OCI-LY3 (cell line): ENCODE measurements around the gene VRK1.
"Not testable (repeated sequence)": the region's sequence is repeated elsewhere in the genome, so short reads cannot be mapped to it uniquely, and the experiment has no call there.

Source experiments
- H2AFZ ChIP-seq: fragments of 200-600, 300-600 bp; shearing (Covaris generic); 2 replicates; pipeline ENCODE4 v1.6.0; 2014; ENCODE audit warnings: antibody characterized with exemption, low read depth, low read length
- H3K27ac ChIP-seq: fragments of 200-600, 300-600 bp; sonication (generic); 2 replicates; pipeline ENCODE4 v1.5.1; 2014; ENCODE audit warnings: mild to moderate bottlenecking, low read length, moderate library complexity, mixed read lengths
- H3K27me3 ChIP-seq: fragments of 200-600, 300-600 bp; sonication (generic); 2 replicates; pipeline ENCODE4 v1.6.1; 2014; ENCODE audit warnings: low read depth, low read length, mixed read lengths
- H3K36me3 ChIP-seq: fragments of 200-600, 300-600 bp; sonication (generic); replicated peaks from 2 replicates; pipeline ENCODE3; 2014; ENCODE audit warnings: low read depth, low read length, mixed read lengths
- H3K4me1 ChIP-seq: fragments of 300-600, 200-600 bp; sonication (generic); 2 replicates; pipeline ENCODE4 v1.6.1; 2014; ENCODE audit warnings: low read length, mixed read lengths
- H3K4me2 ChIP-seq: fragments of 200-600, 300-600 bp; sonication (generic); 2 replicates; pipeline ENCODE4 v1.6.1; 2014; ENCODE audit warnings: low read length, mixed read lengths
- H3K4me3 ChIP-seq: fragments of 300-600, 200-600 bp; sonication (generic); 2 replicates; pipeline ENCODE4 v1.5.1; 2014; ENCODE audit warnings: antibody characterized with exemption, mild to moderate bottlenecking, low read length, moderate library complexity
- H3K79me2 ChIP-seq: fragments of 300-600, 200-600 bp; shearing (Covaris generic); 2 replicates; pipeline ENCODE4 v1.6.1; 2014; ENCODE audit warnings: mild to moderate bottlenecking, low read length, mixed read lengths
- H3K9ac ChIP-seq: fragments of 300-600, 200-600 bp; shearing (Covaris generic); 2 replicates; pipeline ENCODE4 v1.6.0; 2014; ENCODE audit warnings: mild to moderate bottlenecking, low read length, moderate library complexity
- H3K9me3 ChIP-seq: fragments of 200-600, 300-600 bp; shearing (Covaris generic); 2 replicates; pipeline ENCODE4 v1.6.1; 2014; ENCODE audit warnings: low read length, mixed read lengths; ENCODE audit not compliant: insufficient read depth
- H4K20me1 ChIP-seq: fragments of 200-600, 300-600 bp; sonication (generic); 2 replicates; pipeline ENCODE4 v1.6.1; 2016; ENCODE audit warnings: low read length, mixed read lengths; ENCODE audit not compliant: insufficient read depth
- CTCF ChIP-seq: fragments of 200-600, 300-600 bp; sonication (generic); IDR thresholded peaks from 2 replicates; pipeline ENCODE4 v1.5.1; 2014; ENCODE audit warnings: antibody characterized with exemption, low read length, low read depth
- EZH2phosphoT487 ChIP-seq: fragments of 200-600 bp; shearing (Covaris generic); IDR thresholded peaks from 2 replicates; pipeline ENCODE4 v1.6.1; 2018; ENCODE audit warnings: antibody characterized with exemption, mixed run types, low read depth

VRK1 gene

GRCh38 chr14:96764012-96764411 lies 33.2 kb upstream of the VRK1 start:
- H3K4me3 ChIP-seq: no peak overlapping the region
- H3K36me3 ChIP-seq: no peaks in the 10 kb centered on the region
- H3K27me3 ChIP-seq: peaks cover 22% of the 10 kb centered on the region
- H3K27ac ChIP-seq: no peak overlapping the region
- H3K4me2 ChIP-seq: no peak overlapping the region
- no peaks in the 10 kb centered on the region for H3K79me2 ChIP-seq
- H3K9me3 ChIP-seq: no peaks in the 10 kb centered on the region
- no peak overlapping the region for H3K9ac ChIP-seq
- H4K20me1 ChIP-seq: no peaks in the 10 kb centered on the region
- H2AFZ ChIP-seq: no peak overlapping the region
- no peak for TF ChIP-seq EZH2phosphoT487
- no peak for TF ChIP-seq CTCF
- no peaks in the 10 kb centered on the region for H3K4me1 ChIP-seq

GRCh38 chr14:96765205-96765604 lies 32.0 kb upstream of the VRK1 start:
- not testable (repeated sequence) for H3K4me1 ChIP-seq, H4K20me1 ChIP-seq, H3K4me2 ChIP-seq

GRCh38 chr14:96772929-96773328 lies 24.3 kb upstream of the VRK1 start:
- Histone ChIP-seq H3K4me2 (no peak overlapping the region), H3K27ac (no peak overlapping the region)
- TF ChIP-seq EZH2phosphoT487 (no peak), CTCF (no peak)

More at GRCh38 chr14:96765205-96765604, 32.0 kb upstream of the VRK1 start:
- H3K4me3 ChIP-seq, H2AFZ ChIP-seq, H3K9me3 ChIP-seq, H3K9ac ChIP-seq, H3K36me3 ChIP-seq, H3K79me2 ChIP-seq, H3K27ac ChIP-seq: not testable (repeated sequence)
- H3K27me3 ChIP-seq: peaks cover 16% of the 10 kb centered on the region

GRCh38 chr14:96776791-96777190 lies 20.4 kb upstream of the VRK1 start:
- H3K9ac ChIP-seq: no peak overlapping the region
- TF ChIP-seq EZH2phosphoT487 (no peak), CTCF (no peak)
- no peak overlapping the region for H2AFZ ChIP-seq
- no peak overlapping the region for H3K27ac ChIP-seq
- H3K79me2 ChIP-seq: no peaks in the 10 kb centered on the region
- peaks cover 29% of the 10 kb centered on the region for H3K27me3 ChIP-seq
- H4K20me1 ChIP-seq: no peaks in the 10 kb centered on the region
- no peaks in the 10 kb centered on the region for H3K36me3 ChIP-seq
- no peaks in the 10 kb centered on the region for H3K9me3 ChIP-seq
- no peak overlapping the region for H3K4me3 ChIP-seq
- no peaks in the 10 kb centered on the region for H3K4me1 ChIP-seq
- no peak overlapping the region for H3K4me2 ChIP-seq

More at GRCh38 chr14:96772929-96773328, 24.3 kb upstream of the VRK1 start:
- peaks cover 6% of the 10 kb centered on the region; the same call in 1 of the 2 replicates for H3K27me3 ChIP-seq
- H2AFZ ChIP-seq: no peak overlapping the region
- H3K9ac ChIP-seq: no peak overlapping the region
- H3K36me3 ChIP-seq: no peaks in the 10 kb centered on the region
- H3K79me2 ChIP-seq: no peaks in the 10 kb centered on the region
- no peaks in the 10 kb centered on the region for H3K4me1 ChIP-seq
- no peaks in the 10 kb centered on the region for H3K9me3 ChIP-seq
- no peaks in the 10 kb centered on the region for H4K20me1 ChIP-seq
- H3K4me3 ChIP-seq: no peak overlapping the region

- Histone ChIP-seq H3K27me3 (peaks cover 40% of the 10 kb centered on the region), H2AFZ (no peak overlapping the region), H4K20me1 (no peaks in the 10 kb centered on the region), H3K4me3 (no peak overlapping the region), H3K4me2 (no peak overlapping the region), H3K4me1 (no peaks in the 10 kb centered on the region), H3K9me3 (no peaks in the 10 kb centered on the region), H3K27ac (no peak overlapping the region), H3K9ac (no peak overlapping the region), H3K79me2 (no peaks in the 10 kb centered on the region), H3K36me3 (no peaks in the 10 kb centered on the region)
- TF ChIP-seq EZH2phosphoT487 (no peak), CTCF (no peak)
Measured at GRCh38 chr14:96780500-96780899, 16.7 kb upstream of the VRK1 start.
